Urothelium cell line (cell line): ENCODE data around the gene COMMD1.
"Not testable (repeated sequence)": the region's sequence is repeated elsewhere in the genome, so short reads cannot be mapped to it uniquely, and the experiment has no call there.

Experiments used
- DNase-seq: peaks from one replicate; pipeline ENCODE4 v3.0.0; 2011; ENCODE audit warnings: low spot score, mixed read lengths
- FAIRE-seq: peaks from 2 replicates; lab custom pipeline; 2011; peaks lifted over from hg19 to GRCh38; lab: Jason Lieb, UNC

Gene COMMD1

GRCh38 chr2:62133320-62133823 is 227.9 kb downstream of the COMMD1 start:
- DNase-seq (no peak), FAIRE-seq (no peak)

GRCh38 chr2:62136956-62137830 is 231.7 kb downstream of the COMMD1 start:
- FAIRE-seq (no peak), DNase-seq (no peak)

GRCh38 chr2:62140426-62141141 is 235.1 kb downstream of the COMMD1 start:
- FAIRE-seq (no peak), DNase-seq (no peak)

GRCh38 chr2:62141142-62141740 is 235.8 kb downstream of the COMMD1 start:
- no peak for DNase-seq
- no peak for FAIRE-seq

- DNase-seq (no peak), FAIRE-seq (no peak)
These were observed 236.6 kb downstream of the COMMD1 start for GRCh38 chr2:62142054-62142453.

GRCh38 chr2:62143696-62144095 is 238.2 kb downstream of the COMMD1 start:
- no peak for FAIRE-seq
- DNase-seq, result no peak

- DNase-seq (no peak), FAIRE-seq (no peak)
These were observed 239.4 kb downstream of the COMMD1 start for GRCh38 chr2:62144689-62145477.

GRCh38 chr2:62145478-62146100 is 240.1 kb downstream of the COMMD1 start:
- DNase-seq, result no peak
- FAIRE-seq, result no peak

- DNase-seq, FAIRE-seq: not testable (repeated sequence)
These were observed 241.3 kb downstream of the COMMD1 start for GRCh38 chr2:62146790-62147189.

- FAIRE-seq, result no peak
- no peak for DNase-seq
These were observed 242.3 kb downstream of the COMMD1 start for GRCh38 chr2:62147610-62148301.

- FAIRE-seq (no peak), DNase-seq (no peak)
These were observed 244.2 kb downstream of the COMMD1 start for GRCh38 chr2:62149708-62150107.

- FAIRE-seq, result no peak
- DNase-seq, result no peak
These were observed 245.3 kb downstream of the COMMD1 start for GRCh38 chr2:62150597-62151305.

GRCh38 chr2:62151306-62151638 is 245.8 kb downstream of the COMMD1 start:
- FAIRE-seq (no peak), DNase-seq (no peak)

GRCh38 chr2:62152000-62152399 is 246.5 kb downstream of the COMMD1 start:
- FAIRE-seq (no peak), DNase-seq (peak; percentile 44)

GRCh38 chr2:62156861-62157496 is 251.5 kb downstream of the COMMD1 start:
- no peak for FAIRE-seq

GRCh38 chr2:62158444-62159121 is 253.1 kb downstream of the COMMD1 start:
- DNase-seq (no peak), FAIRE-seq (no peak)

More at GRCh38 chr2:62156861-62157496, 251.5 kb downstream of the COMMD1 start:
- DNase-seq, result no peak

- DNase-seq, FAIRE-seq: not testable (repeated sequence)
These were observed 255.2 kb downstream of the COMMD1 start for GRCh38 chr2:62160691-62161090.
